HEK293 (cell line): ENCODE data around the gene CPA2.

Experiments used
- CTCF ChIA-PET: fragments of 350-600 bp; formaldehyde crosslinking; extraction: SDS; loops from one replicate; lab custom pipeline; 2021; ENCODE audit warnings: antibody characterized with exemption; lab: Yijun Ruan, JAX
- POLR2A ChIA-PET: fragments of 300-600 bp; formaldehyde crosslinking; extraction: SDS; loops from one replicate; lab custom pipeline; 2020; ENCODE audit warnings: antibody characterized with exemption, inconsistent platforms; lab: Yijun Ruan, JAX
- H3K27ac ChIP-seq: fragments of 200-500 bp; sonication (Bioruptor generic); 2 replicates; pipeline ENCODE4 v1.5.1; 2014; ENCODE audit warnings: low read depth, low read length, control low read depth, inconsistent platforms; ENCODE audit errors: extremely low read depth
- H3K36me3 ChIP-seq, 2 experiments: fragments of 200-500 bp in 1 of 2; sonication (Bioruptor generic) in 1 of 2; 1 replicate in 1 of 2; 2 replicates in 1 of 2; pipeline ENCODE4 v1.5.1; 2014 to 2017; ENCODE audit warnings: inconsistent platforms in 2 of 2, low read length in 2 of 2; ENCODE audit not compliant: control insufficient read depth in 2 of 2, insufficient read depth in 1 of 2
- H3K4me1 ChIP-seq: fragments of 200-500 bp; sonication (Bioruptor generic); 2 replicates; pipeline ENCODE4 v1.5.1; 2014; ENCODE audit warnings: mild to moderate bottlenecking, low read length, inconsistent platforms; ENCODE audit not compliant: control insufficient read depth, insufficient read depth
- H3K4me3 ChIP-seq: 2 replicates; pipeline ENCODE4 v1.5.1; 2011; ENCODE audit warnings: low read depth, mild to moderate bottlenecking, control low read depth, low read length, moderate library complexity
- H3K9me3 ChIP-seq: fragments of 200-500 bp; sonication (Bioruptor generic); 2 replicates; pipeline ENCODE4 v1.5.1; 2014; ENCODE audit warnings: low read depth, low read length, inconsistent platforms; ENCODE audit not compliant: control insufficient read depth, insufficient read depth
- SCRT2 ChIP-seq: fragments of 450-650 bp; formaldehyde crosslinking; IDR thresholded peaks from 2 replicates; pipeline ENCODE4 v1.5.1; 2016; ENCODE audit warnings: missing biosample characterization, missing genetic modification characterization
- ZBTB48 ChIP-seq: fragments of 450-650 bp; formaldehyde crosslinking; IDR thresholded peaks from 2 replicates; pipeline ENCODE4 v1.5.1; 2016; ENCODE audit warnings: missing biosample characterization, missing genetic modification characterization
- ZBTB7A ChIP-seq: fragments of 450-650 bp; formaldehyde crosslinking; IDR thresholded peaks from 2 replicates; pipeline ENCODE4 v1.5.1; 2016; ENCODE audit warnings: low read depth, missing biosample characterization, missing genetic modification characterization
- ZFHX2 ChIP-seq: fragments of 450-650 bp; formaldehyde crosslinking; conservative IDR thresholded peaks from 2 replicates; pipeline ENCODE4 v1.5.1; 2016; ENCODE audit warnings: missing biosample characterization, missing genetic modification characterization
- ZFP41 ChIP-seq: fragments of 450-650 bp; formaldehyde crosslinking; IDR thresholded peaks from 2 replicates; pipeline ENCODE4 v1.5.1; 2016; ENCODE audit warnings: missing biosample characterization, missing genetic modification characterization, borderline replicate concordance
- ZNF169 ChIP-seq: fragments of 450-650 bp; formaldehyde crosslinking; IDR thresholded peaks from 2 replicates; pipeline ENCODE4 v1.5.1; 2016; ENCODE audit warnings: missing biosample characterization, missing genetic modification characterization
- ZNF211 ChIP-seq: fragments of 450-650 bp; formaldehyde crosslinking; IDR thresholded peaks from 2 replicates; pipeline ENCODE4 v1.5.1; 2016; ENCODE audit warnings: low read depth, missing biosample characterization, missing genetic modification characterization
- ZNF23 ChIP-seq: fragments of 450-650 bp; formaldehyde crosslinking; IDR thresholded peaks from 2 replicates; pipeline ENCODE4 v1.5.1; 2016; ENCODE audit warnings: missing biosample characterization, missing genetic modification characterization, borderline replicate concordance
- ZNF24 ChIP-seq: fragments of 450-650 bp; formaldehyde crosslinking; IDR thresholded peaks from 2 replicates; pipeline ENCODE4 v1.5.1; 2016; ENCODE audit warnings: missing biosample characterization, missing genetic modification characterization
- ZNF391 ChIP-seq: fragments of 450-650 bp; formaldehyde crosslinking; IDR thresholded peaks from 2 replicates; pipeline ENCODE4 v1.5.1; 2016; ENCODE audit warnings: low read depth, missing biosample characterization, missing genetic modification characterization, borderline replicate concordance
- ZNF423 ChIP-seq: fragments of 450-650 bp; formaldehyde crosslinking; IDR thresholded peaks from 2 replicates; pipeline ENCODE4 v1.5.1; 2016; ENCODE audit warnings: missing biosample characterization, missing genetic modification characterization
- ZNF521 ChIP-seq: fragments of 450-650 bp; formaldehyde crosslinking; IDR thresholded peaks from 2 replicates; pipeline ENCODE4 v1.5.1; 2017; ENCODE audit warnings: missing biosample characterization, mild to moderate bottlenecking, missing genetic modification characterization
- ZNF561 ChIP-seq: fragments of 450-650 bp; IDR thresholded peaks from 2 replicates; pipeline ENCODE4 v1.5.1; 2018; ENCODE audit warnings: missing biosample characterization, missing genetic modification characterization, borderline replicate concordance
- ZNF677 ChIP-seq: fragments of 450-650 bp; IDR thresholded peaks from 2 replicates; pipeline ENCODE4 v1.5.0; 2018; ENCODE audit warnings: missing biosample characterization, mild to moderate bottlenecking, missing genetic modification characterization, moderate library complexity
- ZNF701 ChIP-seq: fragments of 450-650 bp; formaldehyde crosslinking; IDR thresholded peaks from 2 replicates; pipeline ENCODE4 v1.5.1; 2016; ENCODE audit warnings: missing biosample characterization, missing genetic modification characterization
- TF ChIP-seq, protein P1 (sequence below): fragments of 450-650 bp; formaldehyde crosslinking; IDR thresholded peaks from 2 replicates; pipeline ENCODE4 v1.5.1; 2017; ENCODE audit warnings: missing biosample characterization, missing genetic modification characterization
- TF ChIP-seq, protein P2 (sequence below): fragments of 450-650 bp; formaldehyde crosslinking; IDR thresholded peaks from 2 replicates; pipeline ENCODE4 v1.5.1; 2016; ENCODE audit warnings: missing biosample characterization, missing genetic modification characterization
- TF ChIP-seq, protein P3 (sequence below): fragments of 450-650 bp; formaldehyde crosslinking; IDR thresholded peaks from 2 replicates; pipeline ENCODE4 v1.5.1; 2016; ENCODE audit warnings: missing biosample characterization, missing genetic modification characterization
- TF ChIP-seq, protein P4 (sequence below): fragments of 450-650 bp; formaldehyde crosslinking; IDR thresholded peaks from 2 replicates; pipeline ENCODE4 v1.5.1; 2016; ENCODE audit warnings: missing biosample characterization, missing genetic modification characterization, low read depth

The CPA2 gene

DNA sequence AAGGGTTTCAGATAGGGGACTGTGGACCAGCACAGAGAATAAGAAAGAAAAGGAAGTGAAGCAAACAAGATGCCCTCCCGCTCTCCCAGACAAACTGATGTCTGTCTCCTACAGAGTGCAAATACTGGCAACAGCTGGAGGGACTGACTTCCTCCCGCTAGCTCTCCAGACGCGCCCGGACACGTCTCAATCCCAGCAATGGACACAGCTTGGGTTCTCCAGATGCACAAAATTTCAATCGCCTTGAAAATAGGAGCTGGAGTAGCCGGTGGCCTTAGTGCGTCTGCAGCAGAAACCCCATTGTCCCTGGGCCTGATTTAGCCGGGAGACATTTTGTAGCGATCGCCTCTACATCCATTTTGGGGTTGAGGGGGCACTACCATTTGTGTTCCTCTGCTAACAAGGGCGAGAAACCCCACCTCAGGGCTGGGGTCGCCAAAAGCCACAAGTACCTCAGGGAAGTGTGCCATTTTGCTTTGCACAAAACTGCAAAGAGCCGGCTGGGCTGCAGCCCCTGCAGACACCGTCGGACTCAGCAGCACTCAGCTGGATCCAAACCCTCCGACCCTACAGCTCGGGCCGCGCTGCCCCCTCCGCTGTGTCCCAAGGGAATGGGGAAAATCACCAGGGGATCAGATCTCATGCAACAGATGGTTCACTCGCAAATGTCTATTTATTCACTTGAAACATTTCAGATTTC, 5.9 kb downstream of the CPA2 start:
- no peaks in the 10 kb centered on the region for H3K36me3 ChIP-seq
- POLR2A ChIA-PET = no interaction called here
- TF ChIP-seq ZNF701 = no peak
- peak; percentile 42; the same call in 1 of the 2 replicates for TF ChIP-seq SCRT2 (tag by site-specific recombination)
- H3K9me3 ChIP-seq = no peaks in the 10 kb centered on the region
- H3K4me1 ChIP-seq = no peaks in the 10 kb centered on the region
- CTCF ChIA-PET = no interaction called here
- H3K27ac ChIP-seq = no peak overlapping the region
- no peak overlapping the region for H3K4me3 ChIP-seq

DNA sequence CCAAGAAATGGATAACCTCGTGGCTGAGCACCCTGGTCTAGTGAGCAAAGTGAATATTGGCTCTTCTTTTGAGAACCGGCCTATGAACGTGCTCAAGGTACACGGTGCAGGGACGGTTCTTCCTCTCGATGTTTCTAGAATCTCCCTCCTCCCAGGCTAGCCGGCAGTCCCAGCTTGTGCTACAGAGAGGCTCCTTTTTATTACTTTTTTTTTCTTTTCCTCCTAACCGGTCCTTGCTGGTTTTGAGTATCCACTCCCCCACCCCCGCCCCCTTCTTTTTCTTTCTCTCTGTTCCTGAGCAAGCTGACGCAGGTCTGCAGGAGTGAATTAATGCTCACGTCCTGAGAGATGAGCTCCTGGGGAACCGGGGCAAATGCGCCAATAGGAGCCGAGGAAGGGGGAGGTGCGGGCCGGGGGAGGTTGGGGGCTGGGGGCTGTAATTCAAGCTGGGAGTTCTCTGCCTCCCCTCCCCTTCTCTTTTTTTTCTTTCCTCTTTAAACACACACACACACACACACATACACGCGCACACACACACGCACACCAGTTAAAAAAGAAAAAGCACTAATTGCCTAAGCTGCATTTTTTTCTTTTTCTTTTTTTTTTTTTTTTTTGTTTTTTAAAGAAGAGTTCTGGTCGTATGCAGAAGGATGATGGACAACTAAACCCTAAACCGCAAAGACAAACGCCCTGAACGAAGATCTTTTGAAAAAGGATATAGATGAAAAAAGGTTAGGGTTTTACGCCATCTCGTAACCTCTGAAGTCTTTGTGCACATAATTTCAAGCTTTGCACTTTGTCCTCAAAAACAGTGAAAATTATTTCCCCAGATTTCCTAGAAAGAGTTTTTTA, 6.6 kb downstream of the CPA2 start:
- Histone ChIP-seq H3K4me1 (no peaks in the 10 kb centered on the region), H3K9me3 (no peaks in the 10 kb centered on the region), H3K4me3 (no peak overlapping the region), H3K36me3 (no peaks in the 10 kb centered on the region), H3K27ac (no peak overlapping the region)
- CTCF ChIA-PET = interaction anchor here (1.4 kb wide), 1 partner anchor 9 kb away, joined by 3 read pairs; no protein-coding TSS in a partner anchor
- TF ChIP-seq ZFP41 (tag by site-specific recombination) (no peak), ZFHX2 (tag by site-specific recombination) (0 out of 2 replicates have a peak, but pooled peaks have one; percentile 5)
- TF ChIP-seq, protein P1, sequence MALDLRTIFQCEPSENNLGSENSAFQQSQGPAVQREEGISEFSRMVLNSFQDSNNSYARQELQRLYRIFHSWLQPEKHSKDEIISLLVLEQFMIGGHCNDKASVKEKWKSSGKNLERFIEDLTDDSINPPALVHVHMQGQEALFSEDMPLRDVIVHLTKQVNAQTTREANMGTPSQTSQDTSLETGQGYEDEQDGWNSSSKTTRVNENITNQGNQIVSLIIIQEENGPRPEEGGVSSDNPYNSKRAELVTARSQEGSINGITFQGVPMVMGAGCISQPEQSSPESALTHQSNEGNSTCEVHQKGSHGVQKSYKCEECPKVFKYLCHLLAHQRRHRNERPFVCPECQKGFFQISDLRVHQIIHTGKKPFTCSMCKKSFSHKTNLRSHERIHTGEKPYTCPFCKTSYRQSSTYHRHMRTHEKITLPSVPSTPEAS (tag by site-specific recombination) = 0 out of 2 replicates have a peak, but pooled peaks have one; percentile 37
- POLR2A ChIA-PET = interaction anchor here (0.6 kb wide), 1 partner anchor 1570 kb away, joined by 5 read pairs; no protein-coding TSS in a partner anchor

DNA sequence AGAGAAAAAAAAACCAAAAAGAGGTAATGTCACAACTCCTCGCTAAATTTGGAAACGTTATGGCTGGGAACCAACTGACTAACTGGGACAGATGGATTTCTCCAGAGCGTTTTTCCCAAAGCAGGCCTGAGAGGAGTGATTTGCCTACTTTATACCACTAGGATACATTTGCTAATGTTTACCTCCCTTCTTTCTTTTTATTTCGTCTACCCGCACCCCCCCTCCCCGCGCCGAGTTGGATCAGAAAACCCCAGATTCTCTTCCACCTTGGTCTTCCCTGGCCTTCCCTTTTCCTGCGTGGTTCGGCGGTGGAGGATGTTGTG, 7.2 kb downstream of the CPA2 start:
- Histone ChIP-seq H3K36me3 (no peaks in the 10 kb centered on the region), H3K9me3 (no peaks in the 10 kb centered on the region)
- POLR2A ChIA-PET = no interaction called here
- no peak for TF ChIP-seq ZNF169 (tag by site-specific recombination)
- TF ChIP-seq ZNF211 (tag by site-specific recombination) = no peak
- TF ChIP-seq ZNF521 = no peak
- TF ChIP-seq ZNF391 (tag by site-specific recombination) = no peak
- TF ChIP-seq ZNF423 = no peak
- no peak for TF ChIP-seq ZBTB7A (tag by site-specific recombination)
- TF ChIP-seq ZNF561 (tag by site-specific recombination) = no peak
- TF ChIP-seq ZNF23 (tag by site-specific recombination) = no peak
- TF ChIP-seq, protein P2, sequence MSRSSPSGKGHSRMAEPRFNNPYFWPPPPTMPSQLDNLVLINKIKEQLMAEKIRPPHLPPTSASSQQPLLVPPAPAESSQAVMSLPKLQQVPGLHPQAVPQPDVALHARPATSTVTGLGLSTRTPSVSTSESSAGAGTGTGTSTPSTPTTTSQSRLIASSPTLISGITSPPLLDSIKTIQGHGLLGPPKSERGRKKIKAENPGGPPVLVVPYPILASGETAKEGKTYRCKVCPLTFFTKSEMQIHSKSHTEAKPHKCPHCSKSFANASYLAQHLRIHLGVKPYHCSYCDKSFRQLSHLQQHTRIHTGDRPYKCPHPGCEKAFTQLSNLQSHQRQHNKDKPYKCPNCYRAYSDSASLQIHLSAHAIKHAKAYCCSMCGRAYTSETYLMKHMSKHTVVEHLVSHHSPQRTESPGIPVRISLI (tag by site-specific recombination) = no peak
- TF ChIP-seq ZNF677 = no peak
- no peak for TF ChIP-seq ZNF24 (tag by site-specific recombination)
- TF ChIP-seq ZBTB48 (tag by site-specific recombination) = no peak
- TF ChIP-seq, protein P3, sequence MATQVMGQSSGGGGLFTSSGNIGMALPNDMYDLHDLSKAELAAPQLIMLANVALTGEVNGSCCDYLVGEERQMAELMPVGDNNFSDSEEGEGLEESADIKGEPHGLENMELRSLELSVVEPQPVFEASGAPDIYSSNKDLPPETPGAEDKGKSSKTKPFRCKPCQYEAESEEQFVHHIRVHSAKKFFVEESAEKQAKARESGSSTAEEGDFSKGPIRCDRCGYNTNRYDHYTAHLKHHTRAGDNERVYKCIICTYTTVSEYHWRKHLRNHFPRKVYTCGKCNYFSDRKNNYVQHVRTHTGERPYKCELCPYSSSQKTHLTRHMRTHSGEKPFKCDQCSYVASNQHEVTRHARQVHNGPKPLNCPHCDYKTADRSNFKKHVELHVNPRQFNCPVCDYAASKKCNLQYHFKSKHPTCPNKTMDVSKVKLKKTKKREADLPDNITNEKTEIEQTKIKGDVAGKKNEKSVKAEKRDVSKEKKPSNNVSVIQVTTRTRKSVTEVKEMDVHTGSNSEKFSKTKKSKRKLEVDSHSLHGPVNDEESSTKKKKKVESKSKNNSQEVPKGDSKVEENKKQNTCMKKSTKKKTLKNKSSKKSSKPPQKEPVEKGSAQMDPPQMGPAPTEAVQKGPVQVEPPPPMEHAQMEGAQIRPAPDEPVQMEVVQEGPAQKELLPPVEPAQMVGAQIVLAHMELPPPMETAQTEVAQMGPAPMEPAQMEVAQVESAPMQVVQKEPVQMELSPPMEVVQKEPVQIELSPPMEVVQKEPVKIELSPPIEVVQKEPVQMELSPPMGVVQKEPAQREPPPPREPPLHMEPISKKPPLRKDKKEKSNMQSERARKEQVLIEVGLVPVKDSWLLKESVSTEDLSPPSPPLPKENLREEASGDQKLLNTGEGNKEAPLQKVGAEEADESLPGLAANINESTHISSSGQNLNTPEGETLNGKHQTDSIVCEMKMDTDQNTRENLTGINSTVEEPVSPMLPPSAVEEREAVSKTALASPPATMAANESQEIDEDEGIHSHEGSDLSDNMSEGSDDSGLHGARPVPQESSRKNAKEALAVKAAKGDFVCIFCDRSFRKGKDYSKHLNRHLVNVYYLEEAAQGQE (tag by site-specific recombination) = no peak
- TF ChIP-seq, protein P4, sequence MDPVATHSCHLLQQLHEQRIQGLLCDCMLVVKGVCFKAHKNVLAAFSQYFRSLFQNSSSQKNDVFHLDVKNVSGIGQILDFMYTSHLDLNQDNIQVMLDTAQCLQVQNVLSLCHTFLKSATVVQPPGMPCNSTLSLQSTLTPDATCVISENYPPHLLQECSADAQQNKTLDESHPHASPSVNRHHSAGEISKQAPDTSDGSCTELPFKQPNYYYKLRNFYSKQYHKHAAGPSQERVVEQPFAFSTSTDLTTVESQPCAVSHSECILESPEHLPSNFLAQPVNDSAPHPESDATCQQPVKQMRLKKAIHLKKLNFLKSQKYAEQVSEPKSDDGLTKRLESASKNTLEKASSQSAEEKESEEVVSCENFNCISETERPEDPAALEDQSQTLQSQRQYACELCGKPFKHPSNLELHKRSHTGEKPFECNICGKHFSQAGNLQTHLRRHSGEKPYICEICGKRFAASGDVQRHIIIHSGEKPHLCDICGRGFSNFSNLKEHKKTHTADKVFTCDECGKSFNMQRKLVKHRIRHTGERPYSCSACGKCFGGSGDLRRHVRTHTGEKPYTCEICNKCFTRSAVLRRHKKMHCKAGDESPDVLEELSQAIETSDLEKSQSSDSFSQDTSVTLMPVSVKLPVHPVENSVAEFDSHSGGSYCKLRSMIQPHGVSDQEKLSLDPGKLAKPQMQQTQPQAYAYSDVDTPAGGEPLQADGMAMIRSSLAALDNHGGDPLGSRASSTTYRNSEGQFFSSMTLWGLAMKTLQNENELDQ (tag by site-specific recombination) = no peak
- TF ChIP-seq, all 188 proteins: peak for 0
- Histone ChIP-seq H3K4me3 (no peak overlapping the region), H3K27ac (no peak overlapping the region), H3K4me1 (no peaks in the 10 kb centered on the region)
- CTCF ChIA-PET = interaction anchor here (1.4 kb wide), 1 partner anchor 10 kb away, joined by 3 read pairs; no protein-coding TSS in a partner anchor
